PC-9 (cell line): Measurements from ENCODE around the gene NEUROG2.

Experiments
- CTCF ChIP-seq: fragments of 200-600 bp; sonication (generic); conservative IDR thresholded peaks from 2 replicates; pipeline ENCODE4 v1.6.1; 2017; ENCODE audit warnings: mixed run types, antibody characterized with exemption, mild to moderate bottlenecking, moderate library complexity
- EZH2 ChIP-seq: fragments of 200-600 bp; sonication (generic); IDR thresholded peaks from 2 replicates; pipeline ENCODE4 v1.8.0; 2017; ENCODE audit warnings: antibody characterized with exemption, low read depth

- no peak for TF ChIP-seq EZH2
- no peak for TF ChIP-seq CTCF
Observed at GRCh38 chr4:112510291-112511092, 5.5 kb downstream of the NEUROG2 start.
